HEK293 (cell line): ENCODE measurements around the gene PDLIM4.

Experiments used
- ZBTB8A ChIP-seq: fragments of 450-650 bp; formaldehyde crosslinking; IDR thresholded peaks from 2 replicates; pipeline ENCODE4 v1.5.1; 2016; ENCODE audit warnings: missing biosample characterization, missing genetic modification characterization
- ZNF23 ChIP-seq: fragments of 450-650 bp; formaldehyde crosslinking; IDR thresholded peaks from 2 replicates; pipeline ENCODE4 v1.5.1; 2016; ENCODE audit warnings: missing biosample characterization, missing genetic modification characterization, borderline replicate concordance
- ZNF704 ChIP-seq: fragments of 450-650 bp; formaldehyde crosslinking; IDR thresholded peaks from 2 replicates; pipeline ENCODE4 v1.5.1; 2016; ENCODE audit warnings: missing biosample characterization, missing genetic modification characterization
- TF ChIP-seq, protein P1 (sequence below): fragments of 450-650 bp; formaldehyde crosslinking; IDR thresholded peaks from 2 replicates; pipeline ENCODE4 v1.5.1; 2016; ENCODE audit warnings: missing biosample characterization, missing genetic modification characterization

DNA sequence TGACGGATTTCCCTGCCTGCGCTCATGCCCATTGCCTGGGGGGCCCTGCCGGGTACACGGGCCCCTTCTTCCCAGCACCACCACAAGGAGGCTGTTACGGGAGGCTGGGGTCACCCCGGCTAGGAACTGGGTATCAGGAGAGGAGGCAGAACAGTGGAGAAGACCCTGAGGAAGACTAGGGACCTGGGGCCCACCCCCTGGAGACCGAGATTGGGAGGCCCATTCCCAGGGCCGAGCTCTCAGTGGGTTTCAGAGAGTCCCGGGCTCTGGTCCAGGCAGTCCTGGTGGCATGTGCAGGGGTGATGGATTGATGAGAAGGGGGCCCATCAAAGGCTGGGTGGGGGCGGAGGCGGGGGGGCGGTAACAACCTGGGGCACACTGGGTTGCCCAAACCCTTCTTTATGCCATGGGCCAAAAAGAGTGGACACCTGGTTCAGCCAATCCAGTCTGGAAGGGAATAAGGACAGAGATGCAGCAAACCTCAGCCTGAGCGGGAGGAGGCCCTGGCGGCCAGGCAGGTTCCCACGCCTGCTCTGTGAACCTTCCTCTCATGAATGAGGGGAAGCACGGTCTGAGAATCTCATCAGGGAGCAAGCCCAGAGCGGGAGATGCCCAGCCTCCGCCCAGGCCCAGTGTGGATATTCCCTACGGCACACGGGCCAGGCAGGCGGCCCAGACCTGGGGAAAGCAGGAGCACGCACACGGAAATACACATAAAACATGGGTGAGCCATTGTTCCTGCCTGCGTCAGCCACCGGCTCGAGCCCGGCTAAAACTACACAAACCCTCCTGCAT lies 29.1 kb upstream of the PDLIM4 start:
- TF ChIP-seq ZNF23 (tag by site-specific recombination): no peak
- TF ChIP-seq, protein P1, sequence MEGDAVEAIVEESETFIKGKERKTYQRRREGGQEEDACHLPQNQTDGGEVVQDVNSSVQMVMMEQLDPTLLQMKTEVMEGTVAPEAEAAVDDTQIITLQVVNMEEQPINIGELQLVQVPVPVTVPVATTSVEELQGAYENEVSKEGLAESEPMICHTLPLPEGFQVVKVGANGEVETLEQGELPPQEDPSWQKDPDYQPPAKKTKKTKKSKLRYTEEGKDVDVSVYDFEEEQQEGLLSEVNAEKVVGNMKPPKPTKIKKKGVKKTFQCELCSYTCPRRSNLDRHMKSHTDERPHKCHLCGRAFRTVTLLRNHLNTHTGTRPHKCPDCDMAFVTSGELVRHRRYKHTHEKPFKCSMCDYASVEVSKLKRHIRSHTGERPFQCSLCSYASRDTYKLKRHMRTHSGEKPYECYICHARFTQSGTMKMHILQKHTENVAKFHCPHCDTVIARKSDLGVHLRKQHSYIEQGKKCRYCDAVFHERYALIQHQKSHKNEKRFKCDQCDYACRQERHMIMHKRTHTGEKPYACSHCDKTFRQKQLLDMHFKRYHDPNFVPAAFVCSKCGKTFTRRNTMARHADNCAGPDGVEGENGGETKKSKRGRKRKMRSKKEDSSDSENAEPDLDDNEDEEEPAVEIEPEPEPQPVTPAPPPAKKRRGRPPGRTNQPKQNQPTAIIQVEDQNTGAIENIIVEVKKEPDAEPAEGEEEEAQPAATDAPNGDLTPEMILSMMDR (tag by site-specific recombination): peak; percentile 62; the same call in 1 of the 2 replicates
- TF ChIP-seq ZBTB8A (tag by site-specific recombination): no peak
- no peak for TF ChIP-seq ZNF704 (tag by site-specific recombination)
